K562 (cell line): ENCODE measurements around the gene HDHD3. TPM values are rescaled to one million over a fixed set of nuclear protein-coding genes. Genes with fewer than 3 reads are reported as not detected.

Source experiments
- ATAC-seq: fragments of 200-7000 bp; cut with Tn5 transposase; 3 replicates; pipeline ENCODE4 v1.9.1; 2020; ENCODE audit warnings: moderate library complexity
- BruUV-seq: library from RNA; stranded (reverse); fragments of 400-500 nt; replicated peaks from 2 replicates; lab custom pipeline; 2021; lab: Mats Ljungman, UMichigan
- CTCF ChIA-PET: fragments of 300-600 bp; formaldehyde crosslinking; extraction: SDS; loops from one replicate; lab custom pipeline; 2021; ENCODE audit warnings: low intra/inter-chr PET ratio; lab: Yijun Ruan, JAX
- POLR2A ChIA-PET: fragments of 300-600, 350-650 bp; sonication (Branson Sonifier 250); formaldehyde crosslinking; extraction: SDS; loops from one replicate; lab custom pipeline; 2021; ENCODE audit warnings: antibody characterized with exemption, inconsistent platforms; lab: Yijun Ruan, JAX
- DNase-seq, 4 experiments: peaks; one replicate each; pipeline versions ENCODE4 v3.0.0 to v3.0.0-alpha.2; 2011 to 2018; ENCODE audit warnings: low spot score in 3 of 4, mixed read lengths in 3 of 4; ENCODE audit errors: extremely low read depth in 1 of 4
- FAIRE-seq: peaks from 2 replicates; lab custom pipeline; 2011; peaks lifted over from hg19 to GRCh38; lab: Jason Lieb, UNC
- H2AFZ ChIP-seq: 2 replicates; pipeline ENCODE4 v1.6.0; 2011; ENCODE audit warnings: low read depth, low read length, control low read depth, inconsistent platforms
- H3K27ac ChIP-seq: fragments of 200-600 bp; 3 replicates; pipeline ENCODE4 v1.8.0; 2011; ENCODE audit warnings: low read depth, mild to moderate bottlenecking, control low read depth, inconsistent platforms, low read length, moderate library complexity, mixed read lengths; ENCODE audit errors: extremely low read depth
- H3K27me3 ChIP-seq, 2 experiments: fragments of 300-600 bp in 1 of 2; 2 replicates in 1 of 2; 3 replicates in 1 of 2; pipeline versions ENCODE4 v1.6.0 to v1.8.0; 2011; ENCODE audit warnings: inconsistent platforms in 2 of 2, low read length in 2 of 2, mild to moderate bottlenecking in 1 of 2, mixed read lengths in 1 of 2, moderate library complexity in 1 of 2; ENCODE audit not compliant: control insufficient read depth in 2 of 2, insufficient read depth in 2 of 2
- H3K36me3 ChIP-seq: fragments of 300-600 bp; 3 replicates; pipeline ENCODE4 v1.8.0; 2011; ENCODE audit warnings: mild to moderate bottlenecking, low read length, inconsistent platforms; ENCODE audit not compliant: control insufficient read depth, insufficient read depth
- H3K4me1 ChIP-seq, 2 experiments: fragments of 200-600 bp in 1 of 2; replicated peaks in 1 of 2; 2 replicates in 1 of 2; 3 replicates in 1 of 2; pipeline versions ENCODE4 v1.5.1 to v1.8.0; 2011; ENCODE audit warnings: inconsistent platforms in 2 of 2, low read length in 2 of 2, mild to moderate bottlenecking in 1 of 2, mixed read lengths in 1 of 2, moderate library complexity in 1 of 2; ENCODE audit not compliant: control insufficient read depth in 2 of 2, insufficient read depth in 2 of 2
- H3K4me2 ChIP-seq: 2 replicates; pipeline ENCODE4 v1.6.1; 2011; ENCODE audit warnings: low read length, control low read depth, inconsistent platforms, mixed read lengths; ENCODE audit not compliant: insufficient read depth
- H3K4me3 ChIP-seq: fragments of 200-600 bp; sonication (generic), shearing (Covaris generic); 2 replicates; pipeline ENCODE4 v1.5.1; 2016; ENCODE audit warnings: control low read depth, inconsistent platforms
- H3K79me2 ChIP-seq: fragments of 200-600 bp; 3 replicates; pipeline ENCODE4 v1.8.0; 2011; ENCODE audit warnings: low read length, inconsistent platforms; ENCODE audit not compliant: control insufficient read depth, insufficient read depth
- H3K9ac ChIP-seq, 2 experiments: 2 replicates each; pipeline versions ENCODE4 v1.6.0 to v1.6.1; 2011; ENCODE audit warnings: low read depth in 2 of 2, low read length in 2 of 2, control low read depth in 1 of 2, inconsistent platforms in 1 of 2, mild to moderate bottlenecking in 1 of 2, mixed read lengths in 1 of 2; ENCODE audit not compliant: insufficient read depth in 1 of 2
- H3K9me1 ChIP-seq: one replicate; pipeline ENCODE4 v1.6.0; 2011; ENCODE audit warnings: inconsistent platforms, mild to moderate bottlenecking, low read length, moderate library complexity; ENCODE audit not compliant: control insufficient read depth, insufficient read depth
- H3K9me3 ChIP-seq: replicated peaks from 2 replicates; pipeline ENCODE4 v1.5.1; 2011; ENCODE audit warnings: low read depth, low read length, inconsistent platforms; ENCODE audit not compliant: control insufficient read depth, insufficient read depth
- H4K20me1 ChIP-seq: replicated peaks from 2 replicates; pipeline ENCODE4 v1.6.1; 2011; ENCODE audit warnings: low read length, inconsistent platforms, mixed read lengths; ENCODE audit not compliant: control insufficient read depth, insufficient read depth
- DPF2 ChIP-seq: fragments of 450-650 bp; IDR thresholded peaks from 2 replicates; pipeline ENCODE4 v1.6.1; 2016
- ELF4 ChIP-seq: fragments of 450-650 bp; formaldehyde crosslinking; IDR thresholded peaks from 2 replicates; pipeline ENCODE4 v1.4.0; 2022; ENCODE audit warnings: missing genetic modification characterization
- GABPB1 ChIP-seq: sonication (generic); formaldehyde crosslinking; IDR thresholded peaks from 2 replicates; pipeline ENCODE4 v1.8.0; 2022; ENCODE audit warnings: mild to moderate bottlenecking, missing genetic modification reagents
- GABPB2 ChIP-seq: fragments of 250-450 bp; sonication (Bioruptor Pico); conservative IDR thresholded peaks from 2 replicates; pipeline ENCODE4 v1.5.1; 2021; ENCODE audit warnings: mild to moderate bottlenecking
- HLTF ChIP-seq: fragments of 450-650 bp; IDR thresholded peaks from 2 replicates; pipeline ENCODE4 v1.6.1; 2016
- MAFK ChIP-seq: IDR thresholded peaks from 2 replicates; pipeline ENCODE4 v1.6.1; 2011; ENCODE audit warnings: low read length, improper control_type of control experiment
- TAL1 ChIP-seq: fragments of 450-650 bp; IDR thresholded peaks from 2 replicates; pipeline ENCODE4 v1.6.1; 2016; ENCODE audit warnings: mild to moderate bottlenecking
- TBP ChIP-seq: optimal IDR thresholded peaks from 2 replicates; pipeline ENCODE3; 2011; ENCODE audit warnings: low read depth, low read length, improper control_type of control experiment
- ZC3H4 ChIP-seq: sonication (generic); formaldehyde crosslinking; IDR thresholded peaks from 2 replicates; pipeline ENCODE4 v1.9.0; 2021; ENCODE audit warnings: missing genetic modification reagents, borderline replicate concordance
- WGBS: fragments of 100-300 bp; shearing (Covaris generic); methylation state at CpG from one replicate; pipeline ENCODE4 v1.1.6; 2016; ENCODE audit warnings: low coverage, mixed read lengths; ENCODE audit not compliant: insufficient coverage; ENCODE audit errors: missing lambda C conversion rate; 5-methylcytosine and 5-hydroxymethylcytosine counted together
- in situ Hi-C: fragments of 300-500 bp; cut with MboI; formaldehyde crosslinking; loops from 4 replicates; pipeline ENCODE4 v1.15.0; 2018; ENCODE audit warnings: inconsistent platforms, mixed read lengths
- intact Hi-C: fragments of 100-400 bp; cut with micrococcal nuclease; formaldehyde crosslinking; loops from 2 replicates; pipeline ENCODE4 v1.14.2; 2022
- polyA plus RNA-seq, 8 experiments: library from polyadenylated mRNA; depleted of rRNA in 4 of 8; stranded (reverse) in 5 of 8; unstranded in 3 of 8; fragments of >200 nt; fragmentation: Nextera tagmentation in 2 of 8; fragmentation: Illumina TruSeq in 1 of 8; extraction: Ambion mirVana in 2 of 8; extraction: Trizol in 1 of 8; gene quantifications; 2 replicates each; pipeline versions ENCODE4 v1.2.1 to v1.2.3, GENCODE V29; 2011 to 2014; ENCODE audit warnings: inconsistent platforms in 1 of 8, missing spikeins in 1 of 8
- total RNA-seq, 7 experiments: library from RNA; depleted of rRNA in 6 of 7; stranded (reverse); fragments of >200 nt in 6 of 7; fragmentation: Illumina TruSeq in 2 of 7; extraction: Trizol in 2 of 7; gene quantifications; 2 replicates each; pipeline versions ENCODE4 v1.2.1 to v1.2.3, GENCODE V29; 2011 to 2021; ENCODE audit warnings: low replicate concordance in 1 of 7
- TF ChIP-seq, protein P1 (sequence below): fragments of 250-450 bp; sonication (Bioruptor Pico); IDR thresholded peaks from 2 replicates; pipeline ENCODE4 v1.8.0; 2021; ENCODE audit warnings: moderate library complexity, mild to moderate bottlenecking, inconsistent platforms
- TF ChIP-seq, protein P2 (sequence below): sonication (generic); formaldehyde crosslinking; IDR thresholded peaks from 2 replicates; pipeline ENCODE4 v1.8.1; 2023; ENCODE audit warnings: mild to moderate bottlenecking, missing genetic modification reagents, moderate library complexity
- TF ChIP-seq, protein P3 (sequence below): fragments of 250-450 bp; sonication (Bioruptor Pico); IDR thresholded peaks from 2 replicates; pipeline ENCODE4 v1.5.0; 2022; ENCODE audit warnings: mild to moderate bottlenecking

HDHD3 gene
- total and polyA plus RNA-seq, 9 of the 15 experiments (the other 6 are each of a cell fraction or from before 2014, with no cell fraction given): 1.1 to 19.1 (median 10.9) TPM

DNA sequence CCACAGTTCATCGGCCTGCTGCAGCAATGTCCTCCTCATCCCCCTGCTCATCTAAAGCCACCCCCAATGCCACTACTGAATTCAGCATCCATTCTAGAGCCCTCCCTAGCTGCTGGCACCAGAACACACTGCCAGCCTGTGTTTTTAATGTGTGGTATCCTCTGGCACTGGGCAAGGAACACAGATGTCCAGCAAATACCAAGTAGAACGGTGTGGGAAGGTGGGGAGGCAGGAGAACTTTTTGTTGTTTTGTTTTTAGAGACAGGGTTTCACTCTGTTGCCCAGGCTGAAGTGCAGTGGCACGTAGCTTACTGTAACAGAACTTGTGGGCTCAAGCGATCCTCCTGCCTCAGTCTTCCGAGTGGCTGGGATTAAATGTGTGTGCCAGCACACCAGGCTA lies 4.7 kb downstream of the HDHD3 start:
- no peak overlapping the region for H3K4me2 ChIP-seq
- H3K27ac ChIP-seq: no peak overlapping the region
- H3K9ac ChIP-seq: no peak overlapping the region
- 78% methylated on average over 5 of the region's 5 CpGs for WGBS
- no TSS peak for BruUV-seq
- in situ Hi-C loops (no loop called here), intact Hi-C loops (no loop called here)
- no peaks in the 10 kb centered on the region for H3K27me3 ChIP-seq
- POLR2A ChIA-PET: interaction anchor here (1.6 kb wide), 1 partner anchor 15 kb away, joined by 3 read pairs; no protein-coding TSS in a partner anchor
- no peak overlapping the region for H2AFZ ChIP-seq
- CTCF ChIA-PET: no interaction called here
- H3K36me3 ChIP-seq: peaks cover 28% of the 10 kb centered on the region
- peaks cover 25 to 28% of the 10 kb centered on the region in 2 experiments for H3K4me1 ChIP-seq
- H4K20me1 ChIP-seq: peaks cover 12% of the 10 kb centered on the region
- no peaks in the 10 kb centered on the region for H3K9me1 ChIP-seq
- no peaks in the 10 kb centered on the region for H3K9me3 ChIP-seq
- TF ChIP-seq DPF2 (no peak), ELF4 (CRISPR knock-in tag) (no peak), HLTF (no peak), MAFK (no peak), ZC3H4 (CRISPR knock-in tag) (no peak), TAL1 (no peak), TBP (no peak), GABPB2 (CRISPR knock-in tag) (no peak), GABPB1 (no peak)
- TF ChIP-seq, protein P1, sequence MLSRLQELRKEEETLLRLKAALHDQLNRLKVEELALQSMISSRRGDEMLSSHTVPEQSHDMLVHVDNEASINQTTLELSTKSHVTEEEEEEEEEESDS (CRISPR knock-in tag): no peak
- TF ChIP-seq, protein P2, sequence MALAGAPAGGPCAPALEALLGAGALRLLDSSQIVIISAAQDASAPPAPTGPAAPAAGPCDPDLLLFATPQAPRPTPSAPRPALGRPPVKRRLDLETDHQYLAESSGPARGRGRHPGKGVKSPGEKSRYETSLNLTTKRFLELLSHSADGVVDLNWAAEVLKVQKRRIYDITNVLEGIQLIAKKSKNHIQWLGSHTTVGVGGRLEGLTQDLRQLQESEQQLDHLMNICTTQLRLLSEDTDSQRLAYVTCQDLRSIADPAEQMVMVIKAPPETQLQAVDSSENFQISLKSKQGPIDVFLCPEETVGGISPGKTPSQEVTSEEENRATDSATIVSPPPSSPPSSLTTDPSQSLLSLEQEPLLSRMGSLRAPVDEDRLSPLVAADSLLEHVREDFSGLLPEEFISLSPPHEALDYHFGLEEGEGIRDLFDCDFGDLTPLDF (CRISPR knock-in tag): no peak
- TF ChIP-seq, protein P3, sequence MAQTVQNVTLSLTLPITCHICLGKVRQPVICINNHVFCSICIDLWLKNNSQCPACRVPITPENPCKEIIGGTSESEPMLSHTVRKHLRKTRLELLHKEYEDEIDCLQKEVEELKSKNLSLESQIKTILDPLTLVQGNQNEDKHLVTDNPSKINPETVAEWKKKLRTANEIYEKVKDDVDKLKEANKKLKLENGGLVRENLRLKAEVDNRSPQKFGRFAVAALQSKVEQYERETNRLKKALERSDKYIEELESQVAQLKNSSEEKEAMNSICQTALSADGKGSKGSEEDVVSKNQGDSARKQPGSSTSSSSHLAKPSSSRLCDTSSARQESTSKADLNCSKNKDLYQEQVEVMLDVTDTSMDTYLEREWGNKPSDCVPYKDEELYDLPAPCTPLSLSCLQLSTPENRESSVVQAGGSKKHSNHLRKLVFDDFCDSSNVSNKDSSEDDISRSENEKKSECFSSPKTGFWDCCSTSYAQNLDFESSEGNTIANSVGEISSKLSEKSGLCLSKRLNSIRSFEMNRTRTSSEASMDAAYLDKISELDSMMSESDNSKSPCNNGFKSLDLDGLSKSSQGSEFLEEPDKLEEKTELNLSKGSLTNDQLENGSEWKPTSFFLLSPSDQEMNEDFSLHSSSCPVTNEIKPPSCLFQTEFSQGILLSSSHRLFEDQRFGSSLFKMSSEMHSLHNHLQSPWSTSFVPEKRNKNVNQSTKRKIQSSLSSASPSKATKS: no peak
- TF ChIP-seq, all 486 proteins: peak for 0
- no peak overlapping the region for H3K4me3 ChIP-seq
- DNase-seq (no peak), ATAC-seq (no peak), FAIRE-seq (no peak)
- peaks cover 8% of the 10 kb centered on the region; the same call in 2 of the 3 replicates for H3K79me2 ChIP-seq
